ENCODE data around the gene WASHC1. TPM values are rescaled to one million over a fixed set of nuclear protein-coding genes. Genes with fewer than 3 reads are reported as not detected.
"Not testable (repeated sequence)": the region's sequence is repeated elsewhere in the genome, so short reads cannot be mapped to it uniquely, and the experiment has no call there.

WASHC1 gene
- polyA plus RNA-seq, 3 donors = 23.9 to 36.1 (median 35.4) TPM

DNA sequence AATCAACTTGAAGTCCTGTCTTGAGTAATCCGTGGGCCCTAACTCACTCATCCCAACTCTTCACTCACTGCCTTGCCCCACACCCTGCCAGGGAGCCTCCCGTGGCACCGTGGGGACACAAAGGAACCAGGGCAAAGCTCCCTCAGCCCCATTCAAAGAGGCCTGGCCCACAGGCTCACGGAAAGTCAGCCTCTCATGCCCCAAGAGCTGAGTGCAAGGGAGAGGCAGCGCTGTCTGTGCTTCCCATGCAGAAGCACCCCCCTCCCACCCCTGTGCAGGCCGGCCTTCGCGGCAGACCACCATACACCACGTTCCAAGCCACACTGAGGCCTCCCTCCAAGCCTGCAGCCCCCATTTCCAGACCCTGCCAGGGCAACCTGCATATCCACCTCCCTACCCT lies 7.6 kb downstream of the WASHC1 start:
- DNase-seq = not testable (repeated sequence)

- DNase-seq = not testable (repeated sequence)
These were observed 12.4 kb downstream of the WASHC1 start for GRCh38 chr9:16875-17274.

GRCh38 chr9:14129-14809 lies 15.0 kb downstream of the WASHC1 start:
- DNase-seq = not testable (repeated sequence)

DNA sequence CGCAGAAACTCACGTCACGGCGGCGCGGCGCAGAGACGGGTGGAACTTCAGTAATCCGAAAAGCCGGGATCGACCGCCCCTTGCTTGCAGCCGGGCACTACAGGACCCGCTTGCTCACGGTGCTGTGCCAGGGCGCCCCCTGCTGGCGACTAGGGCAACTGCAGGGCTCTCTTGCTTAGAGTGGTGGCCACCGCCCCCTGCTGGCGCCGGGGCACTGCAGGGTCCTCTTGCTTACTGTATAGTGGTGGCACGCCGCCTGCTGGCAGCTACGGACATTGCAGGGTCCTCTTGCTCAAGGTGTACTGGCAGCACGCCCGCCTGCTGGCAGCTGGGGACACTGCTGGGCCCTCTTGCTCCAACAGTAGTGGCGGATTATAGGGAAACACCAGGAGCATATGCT lies 18.1 kb downstream of the WASHC1 start:
- DNase-seq = not testable (repeated sequence)

GRCh38 chr9:10653-11053 lies 18.6 kb downstream of the WASHC1 start:
- peak; percentile 11 for DNase-seq

DNA sequence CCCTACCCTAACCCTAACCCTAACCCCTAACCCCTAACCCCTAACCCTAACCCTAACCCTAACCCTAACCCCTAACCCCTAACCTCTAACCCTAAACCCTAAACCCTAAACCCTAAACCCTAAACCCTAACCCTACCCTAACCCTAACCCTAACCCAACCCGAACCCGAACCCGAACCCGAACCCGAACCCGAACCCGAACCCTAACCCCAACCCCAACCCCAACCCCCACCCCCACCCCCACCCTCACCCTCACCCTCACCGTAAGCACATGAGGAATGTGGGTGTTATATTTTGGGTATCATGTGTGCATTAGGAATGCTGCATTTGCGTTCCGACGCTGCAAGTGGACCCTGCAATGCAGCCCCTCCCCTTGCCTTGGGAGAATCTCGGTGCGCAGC lies 19.0 kb downstream of the WASHC1 start:
- not testable (repeated sequence) for DNase-seq

Other genes starting within 250 kb of the WASHC1 start
- under 1 TPM; 0.26 to 0.73 (median 0.42) TPM for gene FOXD4, start 89.0 kb upstream of the WASHC1 start, polyA plus RNA-seq (ENCODE audit: insufficient read length in 3 of 3)
- 10 to 100 TPM; 58.3 to 67.9 (median 67.6) TPM for gene ZNG1A, start 149.6 kb upstream of the WASHC1 start, polyA plus RNA-seq (ENCODE audit: insufficient read length in 3 of 3)
- 10 to 100 TPM; 12.4 to 14.8 (median 12.9) TPM for gene DOCK8, start 185.4 kb upstream of the WASHC1 start, polyA plus RNA-seq (ENCODE audit: insufficient read length in 3 of 3)